AG10803 (cell line): ENCODE measurements around the gene NPHP3.

Experiments used
- DNase-seq: peaks from one replicate; pipeline ENCODE4 v3.0.0; 2010; ENCODE audit warnings: low read depth
- H3K4me3 ChIP-seq: 2 replicates; pipeline ENCODE4 v1.5.1; 2011; ENCODE audit warnings: mild to moderate bottlenecking, low read length, control low read depth
- CTCF ChIP-seq: conservative IDR thresholded peaks from 2 replicates; pipeline ENCODE4 v1.5.1; 2011; ENCODE audit warnings: mild to moderate bottlenecking, low read length, control low read depth, inconsistent platforms

The NPHP3 gene

GRCh38 chr3:132694991-132695390, 27.2 kb downstream of the NPHP3 start:
- H3K4me3 ChIP-seq = no peak overlapping the region
- no peak for DNase-seq
- no peak for TF ChIP-seq CTCF

DNA sequence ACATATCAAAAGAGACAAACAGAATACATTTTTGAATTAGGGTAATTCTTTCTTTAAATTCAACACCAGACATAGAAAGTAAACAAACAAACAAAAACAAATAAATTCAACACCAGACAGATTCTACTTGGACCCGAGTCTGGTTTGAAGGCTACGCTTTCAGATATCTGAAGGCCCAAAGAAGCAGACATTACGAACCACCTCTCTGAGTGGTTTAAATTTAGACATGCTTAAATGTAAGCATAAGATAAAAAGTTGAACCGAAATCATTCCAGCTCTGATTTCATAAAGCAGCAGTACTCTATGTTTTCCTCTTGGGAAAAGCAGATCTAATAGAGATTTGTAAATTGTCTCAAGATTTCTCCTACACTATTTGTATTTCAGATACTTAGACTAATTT, 32.2 kb downstream of the NPHP3 start:
- TF ChIP-seq CTCF = no peak
- DNase-seq = no peak
- H3K4me3 ChIP-seq = no peak overlapping the region

DNA sequence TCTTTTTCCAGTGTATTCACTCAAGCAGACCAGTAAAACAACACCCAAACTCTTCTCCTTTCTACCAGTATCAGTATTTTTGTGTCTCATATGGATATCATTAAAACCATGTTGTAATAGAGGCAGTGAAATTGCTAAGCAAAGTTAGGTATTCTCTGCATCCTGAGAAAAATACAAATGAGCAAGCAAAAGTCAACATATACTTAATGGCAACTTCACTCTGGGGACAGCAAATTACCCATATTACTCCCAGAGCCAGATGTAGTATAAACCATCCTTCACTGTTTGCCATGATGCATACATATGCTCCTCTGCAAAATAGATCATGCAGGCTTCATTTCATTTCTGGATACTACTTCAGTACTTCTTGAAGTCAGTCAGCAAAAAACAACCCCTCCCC, 40.0 kb downstream of the NPHP3 start:
- TF ChIP-seq CTCF = no peak
- peak; percentile 28 for DNase-seq
- H3K4me3 ChIP-seq = no peak overlapping the region

DNA sequence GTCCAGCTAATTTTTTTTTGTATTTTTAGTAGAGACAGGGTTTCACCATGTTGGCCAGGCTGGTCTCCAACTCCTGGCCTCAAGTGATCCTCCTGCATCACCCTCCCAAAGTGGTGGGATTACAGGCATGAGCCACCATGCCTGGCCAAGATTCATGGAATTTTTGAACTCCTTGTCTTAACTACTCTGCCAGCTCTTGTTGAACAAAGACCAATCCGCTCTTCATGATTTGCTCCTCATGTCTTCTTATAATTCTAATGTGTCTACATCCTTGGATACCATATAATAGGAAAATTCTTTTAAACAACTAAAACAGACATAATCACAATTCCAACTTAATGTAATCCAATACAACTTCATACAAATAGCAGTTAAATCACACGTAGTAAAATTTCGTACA, 40.8 kb downstream of the NPHP3 start:
- TF ChIP-seq CTCF = no peak
- no peak overlapping the region for H3K4me3 ChIP-seq
- no peak for DNase-seq

GRCh38 chr3:132679911-132680310, 42.3 kb downstream of the NPHP3 start:
- DNase-seq = no peak
- H3K4me3 ChIP-seq = no peak overlapping the region
- TF ChIP-seq CTCF = no peak

DNA sequence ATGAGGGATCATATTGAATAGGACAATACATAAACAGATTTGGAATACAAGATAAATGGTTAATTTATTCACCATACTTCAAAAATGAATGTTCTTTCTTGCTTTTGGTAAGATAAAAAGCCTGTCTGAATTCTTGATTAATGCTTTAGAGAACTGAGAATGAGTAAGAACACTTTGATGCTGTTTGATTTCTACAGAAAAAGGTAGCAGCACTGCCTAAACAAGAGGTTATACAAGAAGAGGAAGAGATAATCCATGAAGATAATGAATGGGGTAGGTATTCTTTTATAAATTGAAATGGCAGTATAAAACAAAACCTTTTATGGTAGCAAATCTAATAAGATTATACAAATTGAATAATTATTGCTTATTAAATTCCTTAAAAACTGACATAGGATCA, 46.8 kb downstream of the NPHP3 start:
- H3K4me3 ChIP-seq = no peak overlapping the region
- DNase-seq = no peak
- no peak for TF ChIP-seq CTCF

GRCh38 chr3:132669256-132669777, 52.9 kb downstream of the NPHP3 start:
- no peak for TF ChIP-seq CTCF
- DNase-seq = no peak
- no peak overlapping the region for H3K4me3 ChIP-seq
